ENCODE results near the gene DLG5.

GRCh38 chr10:77925795-77926565 is 575 bp downstream of the DLG5 start:
- TF ChIP-seq CTCF (IDR thresholded peaks at IDR 0.05) = no peak
- TF ChIP-seq POLR2A (IDR thresholded peaks at IDR 0.05) = no peak
- TF ChIP-seq POLR2AphosphoS5 (IDR thresholded peaks at IDR 0.05) = peak in 1 of 3 donors; percentile 17

Data from suprapubic skin (tissue), 4 donors.